ENCODE data around the gene CRACDL.

- TF ChIP-seq REST (IDR thresholded peaks at IDR 0.05; ENCODE audit: insufficient read depth in 1 of 2, low read depth in 2 of 2, low read length in 2 of 2) (no peak), SIN3A (IDR thresholded peaks at IDR 0.05; ENCODE audit: borderline replicate concordance, insufficient read depth, low read length) (no peak), TAF1 (IDR thresholded peaks at IDR 0.05; ENCODE audit: borderline replicate concordance, insufficient read depth, low read length) (no peak), POLR2AphosphoS5 (IDR thresholded peaks at IDR 0.05; ENCODE audit: low read depth, low read length) (no peak), FOXP2 (optimal IDR thresholded peaks at IDR 0.05; ENCODE audit: borderline replicate concordance, extremely low read depth, extremely low read length, insufficient read depth) (no peak)
Observed at GRCh38 chr2:98746426-98746825, 189.6 kb downstream of the CRACDL start.
